Stimulated activated CD4-positive, alpha-beta T cell treated with anti-CD3 and anti-CD28 coated beads, Interleukin-12 subunit alpha, Interleukin-12 subunit beta, amount 100 ng/mL, for 24 hours (primary cell): ENCODE measurements around the gene MISP.

ENCODE experiments used
- DNase-seq, 2 experiments: peaks; one replicate each; pipeline ENCODE4 v3.0.0-alpha.2; 2020; ENCODE audit warnings: low read depth in 2 of 2

MISP gene

DNA sequence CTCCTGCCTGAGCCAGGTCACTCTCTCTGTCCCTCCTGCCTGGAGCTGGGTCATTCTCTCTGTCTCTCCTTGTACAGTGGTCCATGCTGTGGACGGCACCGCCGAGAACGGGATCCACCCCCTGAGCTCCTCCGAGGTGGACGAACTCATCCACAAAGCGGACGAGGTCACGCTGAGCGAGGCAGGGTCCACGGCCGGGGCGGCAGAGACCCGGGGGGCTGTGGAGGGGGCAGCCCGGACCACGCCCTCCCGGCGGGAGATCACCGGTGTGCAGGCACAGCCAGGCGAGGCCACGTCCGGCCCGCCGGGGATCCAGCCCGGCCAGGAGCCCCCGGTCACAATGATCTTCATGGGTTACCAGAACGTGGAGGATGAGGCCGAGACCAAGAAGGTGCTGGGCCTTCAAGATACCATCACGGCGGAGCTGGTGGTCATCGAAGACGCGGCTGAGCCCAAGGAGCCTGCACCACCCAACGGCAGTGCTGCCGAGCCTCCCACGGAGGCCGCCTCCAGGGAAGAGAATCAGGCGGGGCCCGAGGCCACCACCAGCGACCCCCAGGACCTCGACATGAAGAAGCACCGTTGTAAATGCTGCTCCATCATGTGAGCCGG is 4.6 kb upstream of the MISP start:
- no peak for DNase-seq

DNA sequence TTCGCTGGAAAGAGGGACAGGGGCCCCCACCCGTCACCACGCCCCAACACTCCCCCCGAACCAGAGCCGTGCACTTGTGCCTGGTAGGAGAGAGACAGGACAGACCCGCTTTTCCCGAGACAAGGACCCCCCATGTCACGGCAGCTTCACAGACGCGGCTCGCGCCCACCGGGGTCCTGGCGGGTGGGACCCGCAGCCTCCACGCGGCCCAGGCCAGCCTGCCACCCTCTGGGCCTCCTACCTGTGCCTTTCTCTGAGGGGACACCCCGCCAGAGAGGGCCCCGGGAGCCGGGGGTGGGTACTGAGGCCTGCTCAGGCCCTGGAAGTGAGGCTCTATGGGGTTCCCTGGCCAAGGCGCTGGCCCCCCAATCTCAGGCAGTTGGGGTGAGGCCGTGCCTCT is 4.0 kb upstream of the MISP start:
- no peak for DNase-seq

- DNase-seq, result no peak
These were observed 3.3 kb upstream of the MISP start for GRCh38 chr19:747432-748273.

GRCh38 chr19:748274-748598 is 2.7 kb upstream of the MISP start:
- no peak for DNase-seq

- DNase-seq, result no peak
These were observed 1.1 kb upstream of the MISP start for GRCh38 chr19:749811-750210.

DNA sequence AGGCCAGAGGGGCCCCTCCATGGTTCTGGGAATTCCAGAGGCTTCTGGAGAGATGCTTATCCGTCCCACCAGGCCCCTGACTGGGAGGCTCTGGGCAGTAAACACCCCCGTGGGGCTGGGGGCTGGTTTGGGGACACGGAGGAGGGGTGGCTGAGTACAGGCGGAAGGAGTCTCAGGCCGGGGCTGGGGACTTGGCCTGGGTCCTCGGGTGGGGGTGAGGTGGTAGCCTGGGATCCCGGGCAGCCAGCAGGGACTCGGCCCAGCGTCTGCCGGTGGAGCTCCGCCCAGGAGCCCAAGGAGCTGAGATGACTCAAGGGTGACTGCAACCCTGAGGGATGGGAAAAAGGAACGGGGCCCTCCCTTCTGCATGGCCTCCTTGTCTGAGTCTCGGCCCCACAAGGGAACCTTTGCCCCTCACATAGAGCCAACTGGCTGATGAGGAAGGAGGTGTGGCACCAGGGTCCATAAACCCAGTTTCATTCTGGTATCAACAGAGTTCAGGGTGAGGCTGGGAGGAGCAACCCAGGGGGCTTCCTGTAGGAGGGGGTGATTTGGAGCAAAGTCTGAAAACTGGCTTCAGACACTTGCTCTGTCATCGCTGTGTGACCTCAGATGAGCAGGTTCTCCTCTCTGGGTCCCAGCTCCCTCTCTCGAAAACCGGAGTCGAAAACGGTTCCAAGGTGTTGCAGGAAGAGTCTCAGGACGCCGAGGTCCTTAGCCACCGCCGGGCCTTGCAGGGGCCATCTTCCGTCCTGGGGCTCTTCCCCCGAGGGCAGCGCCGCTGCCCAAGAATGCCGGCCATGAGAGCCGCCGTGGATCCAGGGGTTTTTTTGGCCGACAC is 809 bp downstream of the MISP start:
- DNase-seq, result no peak

DNA sequence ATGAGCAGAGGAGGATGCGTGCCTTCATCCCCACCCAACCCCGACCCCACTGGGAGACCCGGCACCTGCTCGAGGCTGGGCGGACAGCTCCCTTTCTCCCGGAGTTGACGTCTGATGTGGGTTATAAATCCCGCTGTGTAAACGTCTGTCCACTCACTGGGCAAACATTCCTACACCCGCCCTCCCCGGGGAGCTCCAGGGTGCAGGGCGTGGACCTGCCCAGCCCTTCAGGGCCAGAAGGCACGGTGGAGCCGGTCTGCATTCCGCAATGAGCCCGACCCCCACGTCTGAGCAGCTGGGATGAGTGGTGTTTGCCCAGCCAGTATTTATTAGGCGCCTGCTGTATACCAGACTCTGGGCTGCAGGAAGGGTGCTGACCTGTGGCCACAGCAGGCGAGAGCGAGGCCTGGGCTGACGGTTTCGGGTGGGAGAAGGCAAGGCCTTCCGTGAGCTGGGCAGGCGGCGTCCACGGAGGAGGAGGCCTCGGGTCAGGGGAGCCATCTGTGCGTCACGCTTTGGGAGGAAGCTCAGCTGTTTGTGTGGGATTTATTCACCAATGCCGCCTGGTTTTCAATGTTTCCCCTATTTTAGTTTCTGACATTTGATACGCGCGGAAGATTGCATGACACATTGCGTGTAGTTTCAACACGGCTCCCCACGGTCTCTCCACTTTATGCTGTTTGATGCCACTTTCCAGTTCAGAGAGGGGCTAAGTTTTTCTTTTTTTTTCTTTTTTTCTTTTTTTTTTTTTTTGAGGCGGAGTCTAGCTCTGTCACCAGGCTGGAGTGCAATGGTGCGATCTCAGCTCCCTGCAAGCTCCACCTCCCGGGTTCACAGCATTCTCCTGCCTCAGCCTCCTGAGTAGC is 2.0 kb downstream of the MISP start:
- no peak for DNase-seq

DNA sequence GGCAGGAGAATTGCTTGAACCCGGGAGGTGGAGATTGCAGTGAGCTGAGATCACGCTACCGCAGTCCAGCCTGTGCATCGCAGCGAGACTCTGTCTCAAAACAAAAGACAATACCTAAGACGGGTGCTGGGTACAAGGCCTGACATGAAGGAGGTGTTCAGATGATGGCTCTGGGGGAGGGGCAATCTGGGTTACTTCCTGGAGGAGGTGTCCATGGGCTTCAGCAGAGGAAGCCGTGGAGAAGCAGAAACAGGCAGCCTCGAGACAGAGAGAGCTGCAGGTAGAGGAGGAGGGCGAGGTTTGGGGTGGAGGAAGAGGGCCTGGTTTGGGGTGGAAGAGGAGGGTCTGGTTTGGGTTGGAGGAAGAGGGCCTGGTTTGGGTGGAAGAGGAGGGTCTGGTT is 3.6 kb downstream of the MISP start:
- DNase-seq, result no peak

- no peak for DNase-seq
These were observed 4.2 kb downstream of the MISP start for GRCh38 chr19:755063-755462.

GRCh38 chr19:756236-756635 is 5.3 kb downstream of the MISP start:
- DNase-seq, result no peak

GRCh38 chr19:756821-757688 is 6.1 kb downstream of the MISP start:
- no peak for DNase-seq

GRCh38 chr19:757811-758668 is 7.1 kb downstream of the MISP start:
- DNase-seq, result no peak

DNA sequence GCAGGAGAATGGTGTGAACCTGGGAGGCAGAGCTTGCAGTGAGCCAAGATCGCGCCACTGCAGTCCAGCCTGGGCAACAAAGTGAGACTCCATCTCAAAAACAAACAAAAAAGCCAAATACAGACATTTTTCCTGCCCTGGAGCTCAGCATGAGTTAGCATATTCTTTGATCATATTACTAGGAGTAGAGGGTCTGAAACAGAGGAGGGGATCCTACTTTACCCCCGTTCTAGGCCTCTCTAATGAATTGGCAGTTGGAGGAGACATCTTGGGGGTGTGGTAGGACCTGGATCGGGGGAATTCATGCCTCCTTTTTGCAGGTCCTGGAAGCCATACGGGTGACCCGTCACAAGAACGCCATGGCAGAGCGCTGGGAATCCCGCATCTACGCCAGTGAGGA is 12.3 kb downstream of the MISP start:
- DNase-seq, result no peak

- DNase-seq, result no peak
These were observed 13.0 kb downstream of the MISP start for GRCh38 chr19:763869-764268.

- no peak for DNase-seq
These were observed 13.4 kb downstream of the MISP start for GRCh38 chr19:764301-764700.

GRCh38 chr19:765179-765738 is 14.3 kb downstream of the MISP start:
- no peak for DNase-seq

DNA sequence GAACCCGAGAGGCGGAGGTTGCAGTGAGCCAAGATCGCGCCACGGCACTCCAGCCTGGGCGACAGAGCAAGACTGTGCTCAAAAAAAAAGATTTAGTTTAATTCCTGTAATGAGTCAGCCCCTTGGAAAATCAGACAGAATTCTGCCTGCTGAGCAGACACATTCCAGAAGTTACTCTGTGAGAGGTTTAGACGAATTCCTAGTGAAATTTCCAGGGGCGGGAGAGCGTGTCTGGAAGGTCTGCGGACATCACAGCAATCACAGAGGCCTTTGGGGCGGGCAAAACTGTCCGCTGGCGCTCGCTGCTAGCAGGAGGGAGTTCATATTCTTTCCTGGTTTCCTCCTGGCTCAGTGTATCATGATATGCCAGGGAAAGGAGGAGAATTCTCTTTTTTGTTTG is 17.5 kb downstream of the MISP start:
- DNase-seq, result no peak

DNA sequence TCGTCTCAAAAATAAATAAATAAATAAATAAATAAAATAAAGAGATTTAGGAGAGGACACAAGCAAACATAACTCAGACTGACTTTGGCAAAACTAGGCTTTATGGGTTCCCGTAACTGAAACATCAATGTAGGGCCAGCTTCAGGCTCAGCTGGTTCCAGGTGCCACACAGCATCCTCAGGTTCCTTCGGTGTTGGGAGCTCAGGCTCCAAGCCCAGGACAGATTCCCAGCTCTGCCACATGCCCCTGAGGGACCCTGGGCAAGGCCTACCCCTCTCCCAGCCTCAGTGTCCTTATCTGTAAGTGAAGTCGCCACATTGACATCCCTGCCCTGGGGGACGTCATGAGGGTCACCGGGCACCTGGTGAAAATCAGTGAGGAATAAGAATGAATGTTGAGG is 18.7 kb downstream of the MISP start:
- DNase-seq, result no peak

- DNase-seq, result peak in 1 of 2 experiments; percentile 24
These were observed 20.4 kb downstream of the MISP start for GRCh38 chr19:771332-771785.
